NT2/D1 (cell line): ENCODE data around the gene RIOK2.

ENCODE experiments used
- DNase-seq: peaks from one replicate; pipeline ENCODE4 v3.0.0-alpha.2; 2011; ENCODE audit warnings: low read depth, low spot score
- H3K27me3 ChIP-seq: 2 replicates; pipeline ENCODE4 v1.6.0; 2011; ENCODE audit warnings: mild to moderate bottlenecking; ENCODE audit not compliant: insufficient read length, insufficient read depth
- H3K36me3 ChIP-seq: 2 replicates; pipeline ENCODE4 v1.6.1; 2011; ENCODE audit warnings: mild to moderate bottlenecking, low read length, mixed read lengths; ENCODE audit not compliant: insufficient read depth, insufficient read length
- H3K4me1 ChIP-seq: 2 replicates; pipeline ENCODE4 v1.5.1; 2011; ENCODE audit not compliant: insufficient read depth, insufficient read length
- H3K4me3 ChIP-seq: 2 replicates; pipeline ENCODE4 v1.5.1; 2011; ENCODE audit warnings: low read depth; ENCODE audit not compliant: insufficient read length
- H3K9ac ChIP-seq: 2 replicates; pipeline ENCODE4 v1.6.0; 2011; ENCODE audit warnings: low read depth; ENCODE audit not compliant: insufficient read length
- H3K9me3 ChIP-seq: 2 replicates; pipeline ENCODE4 v1.5.1; 2011; ENCODE audit warnings: mild to moderate bottlenecking, low read length; ENCODE audit not compliant: insufficient read depth
- SUZ12 ChIP-seq: IDR thresholded peaks from 2 replicates; pipeline ENCODE4 v1.6.1; 2011; ENCODE audit not compliant: insufficient read length, insufficient read depth; ENCODE audit errors: extremely low read depth
- YY1 ChIP-seq: IDR thresholded peaks from 2 replicates; pipeline ENCODE4 v1.6.1; 2011; ENCODE audit not compliant: insufficient read length, insufficient read depth
- ZNF274 ChIP-seq: IDR thresholded peaks from 2 replicates; pipeline ENCODE4 v1.6.1; 2011; ENCODE audit warnings: mild to moderate bottlenecking, low read depth, low read length

The RIOK2 gene

GRCh38 chr5:97136475-97136874, 46.6 kb downstream of the RIOK2 start:
- H3K36me3 ChIP-seq: no peaks in the 10 kb centered on the region

GRCh38 chr5:97135868-97136267, 47.2 kb downstream of the RIOK2 start:
- Histone ChIP-seq H3K27me3 (no peaks in the 10 kb centered on the region), H3K4me1 (peaks cover 2% of the 10 kb centered on the region), H3K9ac (no peak overlapping the region), H3K36me3 (no peaks in the 10 kb centered on the region), H3K4me3 (no peak overlapping the region), H3K9me3 (no peaks in the 10 kb centered on the region)
- TF ChIP-seq ZNF274: no peak
- TF ChIP-seq SUZ12: no peak
- TF ChIP-seq YY1: no peak
- no peak for DNase-seq

More at GRCh38 chr5:97136475-97136874, 46.6 kb downstream of the RIOK2 start:
- no peaks in the 10 kb centered on the region for H3K27me3 ChIP-seq
- peaks cover 2% of the 10 kb centered on the region for H3K4me1 ChIP-seq
- no peak overlapping the region for H3K4me3 ChIP-seq
- H3K9ac ChIP-seq: no peak overlapping the region
- TF ChIP-seq YY1 (no peak), ZNF274 (no peak), SUZ12 (no peak)
- H3K9me3 ChIP-seq: no peaks in the 10 kb centered on the region
- no peak for DNase-seq

GRCh38 chr5:97134634-97135033, 48.4 kb downstream of the RIOK2 start:
- Histone ChIP-seq H3K9me3 (no peaks in the 10 kb centered on the region), H3K27me3 (no peaks in the 10 kb centered on the region), H3K9ac (no peak overlapping the region), H3K4me1 (peaks cover 2% of the 10 kb centered on the region), H3K36me3 (no peaks in the 10 kb centered on the region), H3K4me3 (no peak overlapping the region)
- TF ChIP-seq SUZ12 (no peak), ZNF274 (no peak), YY1 (no peak)
- DNase-seq: peak; percentile 54

GRCh38 chr5:97133101-97133500, 49.9 kb downstream of the RIOK2 start:
- H3K27me3 ChIP-seq: no peaks in the 10 kb centered on the region
- H3K9ac ChIP-seq: no peak overlapping the region
- no peaks in the 10 kb centered on the region for H3K36me3 ChIP-seq
- TF ChIP-seq YY1 (no peak), ZNF274 (no peak), SUZ12 (no peak)
- H3K4me3 ChIP-seq: no peak overlapping the region
- no peak for DNase-seq
- H3K9me3 ChIP-seq: no peaks in the 10 kb centered on the region
- peaks cover 2% of the 10 kb centered on the region for H3K4me1 ChIP-seq

- no peak overlapping the region for H3K9ac ChIP-seq
- TF ChIP-seq SUZ12: no peak
- no peak for TF ChIP-seq ZNF274
- TF ChIP-seq YY1: no peak
- no peaks in the 10 kb centered on the region for H3K9me3 ChIP-seq
- no peak overlapping the region for H3K4me3 ChIP-seq
- H3K27me3 ChIP-seq: no peaks in the 10 kb centered on the region
- H3K36me3 ChIP-seq: no peaks in the 10 kb centered on the region
- H3K4me1 ChIP-seq: peaks cover 2% of the 10 kb centered on the region
- DNase-seq: no peak
Measured at GRCh38 chr5:97131921-97132320, 51.1 kb downstream of the RIOK2 start.

- Histone ChIP-seq H3K27me3 (no peaks in the 10 kb centered on the region), H3K36me3 (no peaks in the 10 kb centered on the region)
- TF ChIP-seq ZNF274: no peak
- no peak for TF ChIP-seq YY1
- no peak for TF ChIP-seq SUZ12
Measured at GRCh38 chr5:97131139-97131710, 51.8 kb downstream of the RIOK2 start.

GRCh38 chr5:97127727-97128126, 55.3 kb downstream of the RIOK2 start:
- H3K27me3 ChIP-seq: no peaks in the 10 kb centered on the region

More at GRCh38 chr5:97131139-97131710, 51.8 kb downstream of the RIOK2 start:
- H3K9ac ChIP-seq: no peak overlapping the region
- no peak for DNase-seq
- peaks cover 2% of the 10 kb centered on the region for H3K4me1 ChIP-seq
- H3K9me3 ChIP-seq: no peaks in the 10 kb centered on the region
- no peak overlapping the region for H3K4me3 ChIP-seq

More at GRCh38 chr5:97127727-97128126, 55.3 kb downstream of the RIOK2 start:
- Histone ChIP-seq H3K9ac (no peak overlapping the region), H3K9me3 (no peaks in the 10 kb centered on the region), H3K4me1 (no peaks in the 10 kb centered on the region), H3K4me3 (no peak overlapping the region), H3K36me3 (no peaks in the 10 kb centered on the region)
- no peak for DNase-seq
- TF ChIP-seq YY1 (no peak), SUZ12 (no peak), ZNF274 (no peak)
